Measurements from ENCODE around the gene C17orf78.
"Not testable (repeated sequence)": the region's sequence is repeated elsewhere in the genome, so short reads cannot be mapped to it uniquely, and the experiment has no call there.

Gene C17orf78

DNA sequence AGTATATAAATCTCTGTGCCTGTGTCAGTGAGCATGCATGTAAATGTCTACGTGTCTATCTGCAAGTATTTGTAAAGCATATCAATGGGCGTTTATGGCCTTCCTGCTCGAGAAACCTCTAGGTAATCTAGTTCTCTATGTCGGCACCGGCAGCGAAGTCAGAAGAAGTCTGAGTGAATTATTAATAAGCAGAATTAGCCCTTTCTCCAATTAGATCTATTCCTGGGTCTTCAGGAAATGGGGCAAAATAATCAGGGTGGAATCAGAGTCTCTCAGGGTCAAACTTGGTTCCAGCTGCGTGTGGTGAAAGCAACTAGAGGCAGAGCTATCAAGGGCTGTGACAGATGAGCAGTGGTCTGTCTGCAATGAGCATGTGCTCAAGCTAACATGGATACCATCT is at the start of gene C17orf78:
Gene C17orf78 (plus strand): TSS at position 280 of the 400 bp plus-strand sequence. CDS start 108 bp downstream, at position 388.
- no peak for DNase-seq

DNA sequence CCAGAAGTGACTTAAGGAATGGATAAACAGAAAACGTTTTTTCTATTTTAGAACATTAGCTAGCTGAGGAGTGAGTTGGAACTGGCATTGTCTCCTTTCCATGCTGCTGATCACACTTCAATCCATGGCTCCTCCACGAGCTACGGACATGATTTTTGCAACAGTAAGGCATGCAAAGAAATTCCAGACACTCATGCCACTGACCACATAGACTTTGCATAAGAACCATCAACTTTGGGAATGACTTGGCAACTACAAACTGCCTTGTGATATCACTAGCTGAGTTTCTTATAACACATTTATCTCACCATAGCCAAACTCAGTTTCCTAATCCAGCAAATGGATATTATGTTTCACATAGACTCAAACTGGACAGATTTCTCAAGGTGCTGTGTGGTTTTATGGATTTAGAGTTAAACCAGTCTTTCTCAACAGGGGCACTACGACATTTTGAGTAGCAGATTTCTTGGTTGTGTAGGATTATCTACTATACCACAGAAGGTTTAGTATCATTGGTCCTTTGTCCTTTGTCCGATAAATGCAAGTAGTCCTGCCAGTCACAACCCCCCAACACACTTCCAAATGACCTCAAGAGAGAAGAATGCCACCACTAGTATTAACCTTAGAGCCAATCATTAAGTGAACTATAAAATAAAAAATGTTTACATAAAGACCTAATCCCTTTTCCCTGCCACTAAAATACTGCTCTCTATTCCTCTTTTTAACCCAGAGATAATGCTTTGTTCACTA is 48.3 kb upstream of the C17orf78 start:
- DNase-seq, result no peak

DNA sequence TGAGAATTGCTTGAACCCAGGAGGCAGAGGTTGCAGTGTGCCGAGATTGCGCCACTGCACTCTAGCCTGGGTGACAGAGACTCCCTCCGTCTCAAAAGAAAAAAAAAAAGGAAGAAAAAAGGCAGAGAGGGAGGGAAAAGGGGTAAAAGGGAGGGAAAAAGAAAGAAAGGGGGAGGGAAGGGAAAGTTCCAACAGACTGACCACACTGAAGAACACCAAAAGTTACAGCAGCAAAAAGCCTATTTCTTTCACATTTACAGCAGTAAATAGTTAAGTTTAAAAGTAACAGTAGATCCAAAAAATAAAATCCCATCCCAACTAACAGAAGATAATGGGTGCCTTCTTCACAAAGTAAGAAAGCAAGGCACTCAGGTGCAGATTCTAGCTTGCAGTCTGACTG is 36.9 kb upstream of the C17orf78 start:
- no peak for DNase-seq

DNA sequence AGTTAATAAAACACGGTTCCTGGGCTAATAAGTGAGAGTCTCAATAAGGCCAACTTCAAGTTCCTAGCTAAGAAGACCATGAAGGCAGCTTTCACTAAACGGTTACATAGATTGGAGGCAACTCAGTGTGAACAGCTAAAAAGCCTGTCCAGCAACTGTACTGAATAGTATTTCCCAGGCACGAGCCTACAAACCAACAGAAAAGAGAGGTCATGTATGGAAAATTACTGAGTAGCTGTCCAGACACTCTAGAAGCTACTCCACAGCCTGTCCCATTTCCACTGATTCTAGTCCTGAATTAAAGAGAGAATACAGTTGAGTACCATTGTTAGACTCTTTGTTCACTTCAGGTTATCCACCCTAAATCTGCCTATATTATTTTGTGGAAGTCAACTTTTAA is 36.5 kb upstream of the C17orf78 start:
- DNase-seq, result no peak

DNA sequence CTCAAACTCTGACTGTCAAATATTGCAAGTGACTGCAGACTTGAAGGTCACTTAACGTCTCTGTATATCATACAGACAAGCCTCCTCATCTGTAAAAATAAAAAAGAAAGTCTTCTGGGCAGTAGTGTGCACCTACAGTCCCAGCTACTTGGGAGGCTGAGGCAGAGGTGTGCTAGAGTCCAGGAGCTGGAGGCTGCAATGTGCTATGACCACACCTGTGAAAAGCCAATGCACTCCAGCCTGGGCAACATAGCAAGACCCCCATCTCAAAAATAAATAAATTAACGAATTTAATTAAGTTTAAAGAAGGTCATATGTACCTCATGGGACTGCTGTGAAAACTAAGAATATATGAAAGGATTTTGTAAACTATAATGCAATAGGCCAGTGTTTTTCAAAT is 35.0 kb upstream of the C17orf78 start:
- no peak for DNase-seq

DNA sequence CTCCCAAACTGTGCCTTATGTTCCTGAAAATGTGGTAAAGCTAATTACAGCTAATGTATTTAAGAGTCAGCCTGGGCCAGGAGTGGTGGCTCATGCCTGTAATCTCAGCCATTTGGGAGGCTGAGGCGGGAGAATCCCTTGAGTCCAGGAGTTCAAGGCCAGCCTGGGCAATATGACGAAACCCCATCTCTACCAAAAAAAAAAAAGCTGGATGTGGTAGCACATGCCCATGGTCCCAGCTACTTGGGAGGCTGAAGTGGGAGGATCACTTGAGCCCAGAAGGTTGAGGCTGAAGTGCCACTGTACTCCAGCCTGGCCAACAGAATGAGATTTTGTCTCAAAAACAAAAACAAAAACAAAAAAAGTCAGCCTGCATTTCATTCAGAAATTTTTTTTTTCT is 33.2 kb upstream of the C17orf78 start:
- DNase-seq, result no peak

DNA sequence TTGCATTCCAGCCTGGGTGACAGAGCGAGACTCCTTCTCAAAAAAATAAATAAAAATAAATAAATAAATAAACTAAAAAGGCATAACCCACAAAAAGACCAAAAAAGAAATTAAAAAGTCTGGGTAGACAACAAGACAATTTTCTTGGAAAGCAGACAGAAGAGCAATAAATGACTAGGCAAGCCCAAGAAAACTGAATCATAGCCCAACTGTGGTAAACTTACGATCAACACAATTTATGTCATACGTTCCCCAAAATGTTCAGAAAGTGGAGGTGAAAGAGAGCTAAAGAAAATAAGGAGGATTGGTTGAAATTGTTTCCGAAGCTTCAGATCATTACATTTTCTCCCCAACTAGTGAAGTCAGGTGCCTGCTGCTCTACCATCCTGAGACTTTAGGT is 31.3 kb upstream of the C17orf78 start:
- DNase-seq, result no peak

DNA sequence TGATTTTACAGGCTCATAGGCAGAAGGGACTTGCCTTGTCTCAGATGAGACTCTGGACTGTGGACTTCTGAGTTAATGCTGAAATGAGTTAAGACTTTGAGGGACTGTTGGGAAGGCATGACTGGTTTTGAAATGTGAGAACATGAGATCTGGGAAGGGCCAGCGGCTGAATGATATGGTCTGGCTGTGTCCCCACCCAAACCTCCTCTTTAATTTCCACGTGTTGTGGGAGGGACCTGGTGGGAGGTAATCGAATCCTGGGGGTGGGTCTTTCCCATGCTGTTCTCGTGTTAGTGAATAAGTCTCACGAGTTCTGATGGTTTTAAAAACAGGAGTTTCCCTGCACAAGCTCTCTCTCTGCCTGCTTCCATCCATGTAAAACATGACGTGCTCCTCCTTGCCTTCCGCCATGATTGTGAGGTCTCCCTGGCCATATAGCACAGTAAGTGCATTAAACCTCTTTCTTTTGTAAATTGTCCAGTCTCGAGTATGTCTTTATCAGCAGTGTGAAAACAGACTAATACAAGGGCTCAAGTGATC is 28.9 kb upstream of the C17orf78 start:
- DNase-seq, result not testable (repeated sequence)

DNA sequence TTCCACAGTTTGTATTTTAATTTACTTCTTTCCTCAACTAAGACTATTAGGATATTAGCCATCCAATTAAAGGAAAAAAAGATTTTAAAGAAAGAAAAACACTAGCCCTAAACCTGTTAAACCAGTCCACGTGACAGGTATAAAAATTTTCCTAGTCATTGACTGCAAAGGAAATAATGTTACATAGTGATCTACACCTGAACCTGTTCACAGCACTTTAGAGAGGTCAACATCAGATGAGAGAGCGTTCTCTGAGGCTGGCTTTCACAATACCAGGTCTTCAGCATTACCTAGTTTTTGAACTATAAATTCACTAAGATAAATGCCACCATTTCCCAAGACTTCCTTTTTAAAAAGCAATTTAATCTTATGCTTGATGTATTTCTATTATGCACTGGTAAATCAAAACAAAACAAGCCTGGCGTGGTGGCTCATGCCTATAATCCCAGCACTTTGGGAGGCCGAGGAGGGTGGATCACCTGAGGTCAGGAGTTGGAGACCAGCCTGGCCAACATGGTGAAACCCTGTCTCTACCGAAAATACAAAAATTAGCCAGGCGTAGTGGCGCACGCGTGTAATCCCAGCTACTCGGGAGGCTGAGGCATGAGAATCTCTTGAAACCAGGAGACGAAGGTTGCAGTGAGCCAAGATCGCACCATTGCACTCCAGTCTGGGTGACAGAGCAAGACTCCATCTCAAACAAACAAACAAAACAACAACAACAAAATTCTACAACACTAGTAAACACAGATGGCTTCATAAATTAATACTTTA is 18.8 kb upstream of the C17orf78 start:
- DNase-seq, result not testable (repeated sequence)

DNA sequence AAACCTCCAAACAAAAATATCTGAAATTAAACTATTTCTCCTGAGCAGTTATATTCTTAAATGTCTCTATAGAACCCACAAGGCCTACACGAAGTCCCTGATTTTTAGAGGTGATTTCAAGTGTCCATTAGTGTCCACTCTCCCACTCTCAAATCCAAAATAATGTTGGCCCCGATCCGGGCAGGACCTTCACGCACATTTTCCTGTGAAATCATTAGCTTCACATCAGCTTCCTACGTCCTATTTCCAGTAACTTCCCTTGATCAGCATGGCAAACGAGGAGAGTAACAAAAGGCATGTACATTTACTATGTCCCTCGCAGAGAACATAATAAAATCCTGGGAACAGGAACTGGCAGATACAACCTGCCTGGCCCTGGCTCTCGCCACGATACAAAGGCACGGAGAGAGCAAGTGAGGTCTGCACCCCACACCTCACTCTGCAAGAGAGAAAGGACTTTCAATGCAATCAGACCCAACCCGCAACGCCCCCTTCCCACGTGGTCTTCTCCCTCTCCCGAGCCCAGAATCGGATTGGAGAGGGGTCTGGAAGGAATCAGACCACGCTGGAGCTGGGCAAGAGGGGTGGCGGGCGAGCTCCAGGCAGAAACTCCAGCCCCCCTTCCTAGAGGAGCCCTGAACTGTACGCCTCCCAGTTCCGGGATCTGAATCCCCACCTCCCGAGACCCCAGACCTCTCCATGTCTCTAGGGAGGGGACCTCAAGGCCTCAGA is 17.5 kb upstream of the C17orf78 start:
- no peak for DNase-seq

DNA sequence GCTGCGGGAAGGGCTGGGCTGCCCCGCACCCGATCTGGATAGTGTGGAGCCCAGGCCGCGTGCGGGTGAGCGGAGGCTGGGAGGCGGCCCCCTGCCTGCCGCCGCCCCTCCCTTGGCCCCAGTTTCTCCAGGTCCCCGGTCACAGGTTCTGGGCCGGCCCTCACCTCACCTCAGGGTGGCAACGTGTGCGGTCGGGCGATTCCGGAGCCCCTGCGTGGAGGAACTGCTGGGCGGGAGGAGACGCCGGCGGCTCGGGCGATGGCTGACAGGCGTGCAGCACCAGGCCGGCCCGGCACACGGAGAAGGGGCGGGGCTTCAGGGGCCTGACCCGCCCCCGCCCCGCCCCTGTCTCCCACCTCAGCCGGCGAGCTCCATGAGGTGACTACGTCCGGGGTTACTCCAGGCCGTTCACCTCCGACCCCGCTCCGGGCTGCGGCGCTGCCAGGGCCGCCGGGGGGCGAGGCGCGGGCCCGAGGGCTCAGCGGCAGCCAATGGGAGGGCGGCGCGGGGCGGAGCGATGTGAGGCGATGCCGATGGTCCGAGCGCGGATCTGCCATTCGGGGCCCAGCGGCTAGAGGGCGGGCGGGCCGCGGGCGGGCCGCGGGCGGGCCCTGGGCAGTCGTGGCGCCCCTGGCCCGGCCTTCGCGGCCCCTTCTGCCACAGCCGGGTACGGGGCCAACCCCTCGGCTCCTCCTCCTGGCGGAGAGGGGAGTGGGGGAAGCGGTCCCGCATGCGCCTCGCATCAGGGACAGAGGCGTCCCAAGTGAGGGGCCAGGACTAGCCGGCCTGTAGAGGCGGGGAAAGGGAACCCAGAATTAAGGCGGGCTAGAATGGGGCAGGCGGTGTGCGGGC is 16.7 kb upstream of the C17orf78 start:
- DNase-seq, result peak; percentile 61

DNA sequence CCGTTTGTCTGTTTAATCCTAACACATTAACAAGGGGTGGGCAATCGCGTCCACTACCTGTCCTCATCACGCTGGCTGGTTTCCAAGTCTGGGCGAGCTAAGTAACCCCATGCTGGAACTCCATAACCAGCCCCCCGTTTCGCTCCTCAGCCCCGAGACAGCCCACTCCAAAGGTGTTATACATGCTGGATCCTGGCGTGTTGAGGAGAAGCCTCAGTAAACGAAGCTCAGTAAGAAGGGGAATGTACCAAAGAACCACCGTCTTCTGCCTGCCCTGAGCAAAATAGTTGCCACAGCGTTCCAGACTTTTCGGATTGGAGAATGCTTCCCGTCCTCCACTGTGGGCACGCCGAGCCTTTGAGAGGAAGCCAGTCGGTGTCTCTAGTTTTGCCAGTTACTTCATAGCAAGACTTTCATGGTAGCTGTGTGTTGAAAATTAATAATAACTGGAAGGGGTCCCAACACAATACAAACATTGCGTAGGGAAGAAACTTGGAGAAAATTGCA is 16.1 kb upstream of the C17orf78 start:
- DNase-seq, result no peak

DNA sequence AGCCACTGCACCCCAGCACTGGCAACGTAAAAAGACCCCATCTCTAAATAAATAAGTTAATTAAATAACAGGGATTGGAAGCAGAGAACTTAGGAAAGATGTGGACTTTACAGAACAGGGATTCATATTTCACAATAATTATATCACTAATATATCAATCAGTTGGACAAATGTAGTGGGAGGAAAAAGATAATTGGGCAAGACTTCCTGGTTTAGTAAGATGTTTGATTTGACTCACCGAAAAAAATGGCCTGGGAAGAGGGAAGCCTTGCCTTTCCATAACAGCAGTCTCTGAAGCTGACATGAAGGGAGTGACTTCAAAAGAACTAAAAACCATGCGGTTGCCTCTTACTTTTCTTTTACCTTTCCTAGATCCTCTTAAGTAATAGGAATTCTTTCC is 15.2 kb upstream of the C17orf78 start:
- DNase-seq, result no peak

DNA sequence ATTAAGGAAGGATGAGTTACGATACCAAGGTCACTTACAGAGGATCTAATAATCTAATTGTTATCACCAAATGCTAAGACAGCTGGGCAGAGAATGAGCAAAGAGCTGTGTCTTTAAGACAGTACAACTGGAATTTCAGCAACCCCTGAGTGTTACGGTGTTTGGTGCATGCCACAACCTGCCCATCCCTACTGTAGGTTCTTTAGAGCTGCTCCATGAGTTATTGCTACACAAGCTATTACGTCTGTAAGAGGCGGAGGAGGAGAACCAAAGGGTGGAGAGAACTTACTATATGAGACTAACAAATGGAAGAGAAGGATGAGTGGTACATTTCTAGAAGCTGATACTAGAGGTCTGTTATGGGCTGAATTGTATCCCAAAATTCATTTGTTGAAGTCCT is 14.2 kb upstream of the C17orf78 start:
- no peak for DNase-seq

DNA sequence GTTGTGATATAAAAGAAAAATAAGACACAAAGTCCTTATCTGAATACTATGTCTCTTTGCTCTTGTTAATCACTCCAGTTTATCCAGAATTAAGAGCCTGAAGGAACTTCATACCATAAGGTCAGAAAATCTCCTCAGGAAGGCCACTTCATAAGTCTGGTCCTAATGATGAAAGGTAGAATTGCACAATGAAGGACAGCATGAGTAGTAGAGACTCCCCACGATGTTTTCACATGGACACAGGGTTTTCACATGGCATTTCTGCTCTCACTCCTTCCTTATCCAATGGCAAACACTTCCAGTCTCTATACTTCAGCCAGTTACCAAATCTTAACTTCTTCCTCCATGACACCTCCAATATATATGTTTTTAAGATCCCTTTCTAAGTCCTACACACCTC is 10.2 kb upstream of the C17orf78 start:
- DNase-seq, result no peak

DNA sequence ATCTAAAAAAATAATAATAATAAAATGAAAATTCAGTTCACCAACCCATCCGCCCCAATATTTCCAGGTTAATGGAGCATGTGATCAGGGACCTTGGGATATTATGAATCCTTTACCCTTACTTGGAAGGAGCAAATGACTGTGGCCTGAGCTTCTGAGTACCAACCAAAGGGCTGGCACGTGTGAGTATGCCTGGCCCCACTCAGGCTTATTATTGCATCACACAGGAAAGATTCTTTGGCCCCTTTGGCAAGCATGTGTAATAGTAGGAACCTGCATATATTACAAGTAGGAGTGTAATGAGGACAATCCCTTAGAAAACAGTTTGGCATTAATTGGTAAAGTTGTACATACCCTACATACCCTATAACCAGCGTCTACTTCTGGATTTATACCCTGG is 7.2 kb upstream of the C17orf78 start:
- DNase-seq, result no peak

DNA sequence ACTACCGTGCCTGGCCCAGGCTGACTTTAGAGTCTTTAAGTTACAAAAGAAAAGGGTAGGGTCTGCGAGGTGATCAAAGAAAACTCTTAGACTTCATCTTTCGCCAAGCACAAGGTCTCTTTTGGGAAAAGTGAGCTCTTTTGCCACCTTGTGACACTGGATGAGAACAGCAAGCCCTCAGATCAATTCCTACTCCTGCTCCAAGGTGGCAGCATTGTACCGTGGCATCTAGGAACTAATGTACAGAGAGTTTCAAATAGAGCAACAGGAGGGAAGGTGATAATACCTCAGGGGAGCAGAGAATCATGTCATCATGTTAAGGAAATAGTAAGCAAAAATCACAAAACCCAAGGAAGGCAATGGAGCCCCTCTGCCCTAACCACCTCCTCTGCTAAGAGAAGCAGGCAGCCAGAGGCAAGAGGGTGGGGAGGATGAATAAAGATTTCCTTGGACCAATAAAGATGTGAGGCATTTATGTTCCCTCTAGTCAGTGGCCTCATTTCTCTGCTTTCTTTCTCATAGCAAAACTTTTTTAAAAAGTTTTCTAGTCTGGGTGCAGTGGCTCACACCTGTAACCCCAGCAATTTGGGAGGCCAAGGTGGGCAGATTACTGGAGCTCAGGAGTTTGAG is 2.1 kb upstream of the C17orf78 start:
- DNase-seq, result peak; percentile 68

DNA sequence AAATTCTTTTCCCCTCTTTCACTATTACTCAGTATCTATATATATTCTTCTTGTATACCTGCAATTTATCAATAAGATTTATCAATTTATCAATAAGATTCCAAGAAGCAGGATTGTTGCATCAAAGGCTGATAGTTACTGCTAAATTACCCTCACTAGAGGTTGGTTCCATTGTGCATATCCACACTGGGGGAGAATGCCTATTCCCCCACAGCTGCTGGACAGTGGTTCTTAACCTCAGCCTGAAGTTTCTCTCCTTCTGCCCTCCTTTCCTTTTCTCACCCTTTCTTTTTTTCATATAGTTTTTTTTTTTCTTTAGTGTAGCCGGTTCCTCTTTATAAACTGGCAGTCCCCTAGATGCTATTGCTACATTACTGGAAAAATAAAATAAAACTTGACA is 6.3 kb downstream of the C17orf78 start:
- DNase-seq, result no peak

DNA sequence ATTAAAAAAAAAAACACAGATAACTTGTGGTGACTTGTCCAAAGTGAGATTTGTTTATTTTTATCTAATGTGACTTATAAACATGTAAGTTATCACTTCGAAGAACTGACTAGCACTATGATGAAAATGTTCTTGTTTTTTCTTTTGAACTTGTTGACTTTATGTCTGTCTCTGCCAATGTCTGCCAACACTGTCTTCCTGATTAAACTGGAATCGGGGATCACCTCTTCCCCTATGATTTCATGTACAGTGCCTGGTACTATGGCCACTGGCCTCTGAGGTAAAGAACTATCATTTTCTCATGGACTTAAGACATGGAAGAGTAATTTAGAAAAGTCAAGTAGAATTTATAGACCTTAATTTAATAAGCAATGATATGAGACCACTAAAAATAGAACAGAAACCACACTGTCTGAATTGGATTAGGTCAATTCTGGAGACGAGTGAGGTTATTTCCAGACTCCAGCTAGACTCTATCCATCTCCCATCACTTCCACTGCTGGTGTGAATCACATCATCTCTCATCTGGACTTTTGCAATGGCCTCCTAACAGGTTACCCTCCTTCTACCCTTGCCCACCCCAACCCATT is 8.9 kb downstream of the C17orf78 start:
- no peak for DNase-seq

DNA sequence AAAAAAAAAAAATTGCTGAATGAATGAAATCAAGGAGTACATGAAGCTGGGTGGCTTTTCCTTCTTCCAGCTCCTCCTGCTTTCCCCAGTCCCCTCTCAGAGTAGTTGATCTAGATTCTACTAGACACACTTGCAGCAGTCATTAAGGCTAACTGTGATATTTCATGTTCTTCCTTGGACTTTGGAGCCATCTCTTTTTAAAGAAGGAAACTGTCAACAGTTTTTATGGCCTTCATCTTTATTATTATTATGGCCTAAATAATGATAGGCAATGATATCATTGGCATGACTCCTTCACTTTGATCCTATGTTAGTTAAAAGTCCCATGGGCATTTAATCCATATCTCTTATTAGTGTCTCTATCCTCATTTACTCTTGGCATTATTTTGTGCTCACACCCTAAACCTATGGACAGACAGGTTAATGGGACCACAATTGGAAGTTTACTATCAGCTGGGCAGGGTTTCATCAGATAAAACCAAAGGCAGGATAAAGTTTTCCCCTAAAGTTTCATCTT is 9.7 kb downstream of the C17orf78 start:
- no peak for DNase-seq

DNA sequence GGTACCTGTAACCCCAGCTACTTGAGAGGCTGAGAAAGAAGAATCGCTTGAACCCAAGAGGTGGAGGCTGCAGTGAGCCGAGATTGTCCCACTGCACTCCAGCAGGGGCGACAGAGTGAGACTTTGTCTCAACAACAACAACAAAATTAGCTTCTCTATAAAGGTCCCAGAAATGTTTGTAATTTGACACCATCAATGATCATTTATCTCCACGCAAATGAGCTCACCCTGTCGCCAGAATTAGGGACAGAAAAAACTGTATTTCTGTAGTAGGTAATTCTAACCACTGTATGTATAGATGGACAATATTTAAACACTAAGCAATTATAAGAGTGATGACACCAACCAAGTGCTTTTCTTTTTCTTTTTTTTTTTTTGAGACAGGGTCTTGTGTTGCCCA is 10.7 kb downstream of the C17orf78 start:
- DNase-seq, result no peak
